HG03565 (cell line): Measurements from ENCODE around the gene EIF3D.
"Not testable (repeated sequence)": the region's sequence is repeated elsewhere in the genome, so short reads cannot be mapped to it uniquely, and the experiment has no call there.

ENCODE experiments used
- ATAC-seq: cut with Tn5 transposase; IDR thresholded peaks from one replicate; pipeline ENCODE4 v1.9.1; 2021; ENCODE audit warnings: mild to moderate bottlenecking, moderate library complexity; ENCODE audit not compliant: unreplicated experiment

Gene EIF3D

GRCh38 chr22:36550701-36551495 is 21.9 kb upstream of the EIF3D start:
- no peak for ATAC-seq

GRCh38 chr22:36549033-36549432 is 20.1 kb upstream of the EIF3D start:
- ATAC-seq: no peak

GRCh38 chr22:36548606-36549005 is 19.6 kb upstream of the EIF3D start:
- ATAC-seq: no peak

GRCh38 chr22:36546932-36547331 is 18.0 kb upstream of the EIF3D start:
- ATAC-seq: no peak

- no peak for ATAC-seq
Measured at GRCh38 chr22:36546092-36546804, 17.3 kb upstream of the EIF3D start.

GRCh38 chr22:36544107-36544620 is 15.2 kb upstream of the EIF3D start:
- ATAC-seq: no peak

GRCh38 chr22:36541831-36542411 is 13.0 kb upstream of the EIF3D start:
- no peak for ATAC-seq

GRCh38 chr22:36540867-36541642 is 12.1 kb upstream of the EIF3D start:
- no peak for ATAC-seq

GRCh38 chr22:36538529-36538928 is 9.6 kb upstream of the EIF3D start:
- no peak for ATAC-seq

GRCh38 chr22:36536717-36537116 is 7.8 kb upstream of the EIF3D start:
- no peak for ATAC-seq

GRCh38 chr22:36533320-36533719 is 4.4 kb upstream of the EIF3D start:
- not testable (repeated sequence) for ATAC-seq

- no peak for ATAC-seq
Measured at GRCh38 chr22:36532466-36532865, 3.5 kb upstream of the EIF3D start.

GRCh38 chr22:36528341-36528740 is 625 bp downstream of the EIF3D start:
- no peak for ATAC-seq

GRCh38 chr22:36522662-36523061 is 6.3 kb downstream of the EIF3D start:
- ATAC-seq: no peak

- ATAC-seq: no peak
Measured at GRCh38 chr22:36520423-36520822, 8.5 kb downstream of the EIF3D start.

- ATAC-seq: not testable (repeated sequence)
Measured at GRCh38 chr22:36519906-36520305, 9.1 kb downstream of the EIF3D start.

GRCh38 chr22:36514766-36515165 is 14.2 kb downstream of the EIF3D start:
- no peak for ATAC-seq

- no peak for ATAC-seq
Measured at GRCh38 chr22:36512991-36513390, 16.0 kb downstream of the EIF3D start.

- no peak for ATAC-seq
Measured at GRCh38 chr22:36512333-36512732, 16.6 kb downstream of the EIF3D start.

- no peak for ATAC-seq
Measured at GRCh38 chr22:36510966-36511881, 17.7 kb downstream of the EIF3D start.
